HG03097 (cell line): Measurements from ENCODE around the gene NRARP.
"Not testable (repeated sequence)": the region's sequence is repeated elsewhere in the genome, so short reads cannot be mapped to it uniquely, and the experiment has no call there.

Experiments used
- ATAC-seq: cut with Tn5 transposase; IDR thresholded peaks from one replicate; pipeline ENCODE4 v1.9.1; 2021; ENCODE audit not compliant: unreplicated experiment, low FRiP score

The NRARP gene

GRCh38 chr9:137266162-137266527, 35.9 kb downstream of the NRARP start:
- ATAC-seq = no peak

- no peak for ATAC-seq
These were observed 36.4 kb downstream of the NRARP start for GRCh38 chr9:137265496-137266161.

GRCh38 chr9:137264067-137264466, 38.0 kb downstream of the NRARP start:
- no peak for ATAC-seq

GRCh38 chr9:137263506-137263905, 38.6 kb downstream of the NRARP start:
- ATAC-seq = no peak

- no peak for ATAC-seq
These were observed 39.2 kb downstream of the NRARP start for GRCh38 chr9:137262909-137263285.

- ATAC-seq = not testable (repeated sequence)
These were observed 39.7 kb downstream of the NRARP start for GRCh38 chr9:137262173-137262908.

- ATAC-seq = no peak
These were observed 45.2 kb downstream of the NRARP start for GRCh38 chr9:137256856-137257255.

GRCh38 chr9:137256362-137256761, 45.7 kb downstream of the NRARP start:
- no peak for ATAC-seq

- peak; percentile 33 for ATAC-seq
These were observed 46.5 kb downstream of the NRARP start for GRCh38 chr9:137255448-137256114.

GRCh38 chr9:137254624-137255447, 47.2 kb downstream of the NRARP start, which contains the start of gene NELFB:
NELFB (plus strand) TSS chr9:137255327.
- peak; percentile 74 for ATAC-seq

- no peak for ATAC-seq
These were observed 48.1 kb downstream of the NRARP start for GRCh38 chr9:137253717-137254623.

GRCh38 chr9:137252555-137253506, 49.2 kb downstream of the NRARP start:
- no peak for ATAC-seq

GRCh38 chr9:137251490-137252268, 50.4 kb downstream of the NRARP start:
- ATAC-seq = no peak

GRCh38 chr9:137251194-137251461, 50.9 kb downstream of the NRARP start, which contains the start of gene STPG3:
STPG3 (plus strand) TSS chr9:137251286; CDS start chr9:137251287, 1 bp downstream.
- no peak for ATAC-seq

- no peak for ATAC-seq
These were observed 51.5 kb downstream of the NRARP start for GRCh38 chr9:137250329-137251193.
